ENCODE data around the gene SORCS2.

Gene SORCS2

DNA sequence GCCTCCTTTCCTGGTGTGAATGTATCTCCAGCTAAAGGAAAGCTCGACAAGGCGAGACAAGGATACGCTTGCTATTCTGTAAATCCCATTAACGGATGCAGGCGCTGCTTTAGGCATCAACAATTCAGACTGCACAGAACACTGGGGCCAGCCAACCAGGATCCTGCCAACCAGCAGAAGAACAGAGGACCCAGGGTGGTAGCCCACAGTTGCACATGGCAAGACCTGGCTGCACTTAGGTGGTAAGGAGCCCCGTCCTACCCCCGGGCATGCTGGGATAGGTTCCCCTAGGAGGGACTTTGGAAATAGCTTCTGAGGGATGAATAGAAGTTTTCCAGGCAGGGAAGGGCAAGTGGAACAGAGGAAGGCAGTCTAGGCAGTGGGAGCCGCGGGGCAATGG is 221.7 kb downstream of the SORCS2 start:
- no peak for DNase-seq (ENCODE audit: extremely low read depth, low read depth)
- TF ChIP-seq CTCF (IDR thresholded peaks at IDR 0.05; ENCODE audit: low read depth, low read length): no peak

GRCh38 chr4:7414736-7415510 is 222.6 kb downstream of the SORCS2 start:
- no peak for TF ChIP-seq CTCF (IDR thresholded peaks at IDR 0.05; ENCODE audit: low read depth, low read length)
- DNase-seq (ENCODE audit: extremely low read depth, low read depth): no peak

- no peak for DNase-seq (ENCODE audit: extremely low read depth, low read depth)
- no peak for TF ChIP-seq CTCF (IDR thresholded peaks at IDR 0.05; ENCODE audit: low read depth, low read length)
These were observed 223.8 kb downstream of the SORCS2 start for GRCh38 chr4:7415927-7416686.

DNA sequence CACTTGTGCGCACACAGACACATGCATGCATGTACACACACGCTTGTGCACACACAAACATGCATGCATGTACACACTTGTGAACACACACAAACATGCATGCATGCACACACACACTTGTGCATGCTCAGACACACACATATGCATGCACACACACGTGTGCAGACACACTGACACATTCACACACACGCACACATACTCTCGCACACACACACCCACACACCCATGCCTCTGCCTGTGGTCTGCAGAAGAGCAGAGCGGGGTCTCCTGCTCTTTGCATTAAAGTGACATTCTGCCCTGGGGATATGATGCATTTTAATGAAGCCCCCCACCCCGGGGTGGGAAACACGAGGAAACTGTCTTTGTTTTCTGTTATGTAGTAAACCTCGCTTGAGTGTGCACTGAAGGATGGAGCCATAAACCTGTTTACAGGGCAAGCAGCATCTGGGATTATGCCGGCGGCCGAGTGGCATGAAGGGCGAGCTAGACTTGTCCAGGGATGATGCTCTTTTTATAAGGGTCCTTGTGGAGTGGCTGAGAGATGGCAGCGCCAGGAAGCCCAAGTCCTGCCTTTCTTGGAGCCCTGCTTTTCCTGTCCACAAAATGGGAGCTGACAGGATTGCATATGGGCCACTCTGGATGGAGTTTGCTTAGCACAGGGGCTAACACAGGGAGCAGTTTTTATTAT is 224.6 kb downstream of the SORCS2 start:
- no peak for DNase-seq (ENCODE audit: extremely low read depth, low read depth)
- TF ChIP-seq CTCF (IDR thresholded peaks at IDR 0.05; ENCODE audit: low read depth, low read length): no peak

- no peak for TF ChIP-seq CTCF (IDR thresholded peaks at IDR 0.05; ENCODE audit: low read depth, low read length)
- DNase-seq (ENCODE audit: extremely low read depth, low read depth): no peak
These were observed 225.3 kb downstream of the SORCS2 start for GRCh38 chr4:7417639-7418038.

- no peak for TF ChIP-seq CTCF (IDR thresholded peaks at IDR 0.05; ENCODE audit: low read depth, low read length)
- no peak for DNase-seq (ENCODE audit: extremely low read depth, low read depth)
These were observed 226.0 kb downstream of the SORCS2 start for GRCh38 chr4:7418131-7418943.

Measured in AG09319 (cell line).